AG20443 (cell line): Measurements from ENCODE around the gene PPP3R1.
A peak's percentile ranks its signal among the peaks of the same experiment; 100 is the strongest.

Experiments used
- DNase-seq: peaks from one replicate; pipeline ENCODE4 v3.0.0; 2012; ENCODE audit warnings: low spot score, mixed read lengths

The PPP3R1 gene

GRCh38 chr2:68252400-68253218, at the start of gene PPP3R1:
TSS of gene PPP3R1 (minus strand) at chr2:68252532. CDS start at chr2:68252127, 405 bp downstream.
- DNase-seq, result peak; percentile 96

DNA sequence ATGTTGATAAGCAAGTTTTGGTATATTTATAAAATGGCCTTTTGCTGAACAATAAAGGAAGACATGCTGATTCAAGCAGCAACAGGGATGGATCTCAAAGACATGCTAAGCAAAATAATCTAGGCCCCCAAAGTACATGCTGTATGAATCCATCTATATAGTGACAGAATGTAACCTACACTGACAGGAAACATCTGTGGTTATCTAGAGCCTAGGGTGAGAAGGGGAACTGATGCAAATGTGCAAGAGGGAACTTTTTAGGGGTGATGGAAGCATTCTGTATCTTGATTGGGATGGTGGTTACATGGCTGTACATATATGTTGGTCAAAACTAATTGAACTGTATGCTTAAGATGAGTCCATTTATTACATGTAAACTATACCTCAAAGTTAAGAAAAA, 43.2 kb upstream of the PPP3R1 start:
- no peak for DNase-seq

DNA sequence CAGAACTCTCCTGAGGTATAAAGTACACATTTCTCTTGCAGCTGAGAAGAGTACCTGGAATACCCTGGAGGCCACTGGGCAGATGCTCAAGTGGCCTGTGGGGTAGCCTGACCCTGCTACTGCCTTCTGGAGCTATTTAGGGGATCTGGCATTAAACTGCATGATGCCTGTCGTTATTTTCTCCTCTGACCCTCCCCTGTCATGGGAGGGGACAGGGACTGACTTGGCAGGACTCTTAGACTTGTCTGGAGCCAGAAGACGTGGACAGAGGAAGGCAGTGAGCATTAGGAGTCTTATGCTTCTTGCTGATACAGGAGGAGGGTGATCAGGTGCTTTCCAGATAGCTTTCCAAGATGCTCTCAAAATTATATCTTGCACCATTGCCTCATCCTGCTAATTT, 42.6 kb upstream of the PPP3R1 start:
- DNase-seq, result no peak

- DNase-seq, result no peak
Observed at GRCh38 chr2:68294187-68294586, 41.9 kb upstream of the PPP3R1 start.

GRCh38 chr2:68293755-68294154, 41.4 kb upstream of the PPP3R1 start:
- no peak for DNase-seq

DNA sequence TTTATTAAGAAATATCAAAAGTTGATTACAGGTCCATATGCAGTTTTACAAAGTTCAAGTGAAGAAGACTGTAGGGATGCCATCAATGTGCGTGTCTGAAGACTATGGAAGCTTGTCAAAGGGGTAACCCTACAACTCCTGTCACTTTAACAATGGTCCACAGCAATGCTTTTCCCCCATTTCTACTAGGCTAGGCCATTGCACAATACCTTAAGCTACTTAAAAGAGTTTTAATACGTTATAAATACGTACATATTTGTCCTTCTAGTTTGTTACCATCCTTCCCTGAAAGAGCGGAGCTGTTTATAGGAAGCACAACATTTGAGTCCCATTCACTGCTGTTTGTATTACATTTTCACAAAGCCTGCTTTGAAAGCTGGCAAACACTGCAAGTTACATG, 40.7 kb upstream of the PPP3R1 start:
- DNase-seq, result no peak

GRCh38 chr2:68292108-68292710, 39.9 kb upstream of the PPP3R1 start:
- DNase-seq, result peak; percentile 23

- no peak for DNase-seq
Observed at GRCh38 chr2:68291314-68291713, 39.0 kb upstream of the PPP3R1 start.

GRCh38 chr2:68290901-68291300, 38.6 kb upstream of the PPP3R1 start:
- no peak for DNase-seq

DNA sequence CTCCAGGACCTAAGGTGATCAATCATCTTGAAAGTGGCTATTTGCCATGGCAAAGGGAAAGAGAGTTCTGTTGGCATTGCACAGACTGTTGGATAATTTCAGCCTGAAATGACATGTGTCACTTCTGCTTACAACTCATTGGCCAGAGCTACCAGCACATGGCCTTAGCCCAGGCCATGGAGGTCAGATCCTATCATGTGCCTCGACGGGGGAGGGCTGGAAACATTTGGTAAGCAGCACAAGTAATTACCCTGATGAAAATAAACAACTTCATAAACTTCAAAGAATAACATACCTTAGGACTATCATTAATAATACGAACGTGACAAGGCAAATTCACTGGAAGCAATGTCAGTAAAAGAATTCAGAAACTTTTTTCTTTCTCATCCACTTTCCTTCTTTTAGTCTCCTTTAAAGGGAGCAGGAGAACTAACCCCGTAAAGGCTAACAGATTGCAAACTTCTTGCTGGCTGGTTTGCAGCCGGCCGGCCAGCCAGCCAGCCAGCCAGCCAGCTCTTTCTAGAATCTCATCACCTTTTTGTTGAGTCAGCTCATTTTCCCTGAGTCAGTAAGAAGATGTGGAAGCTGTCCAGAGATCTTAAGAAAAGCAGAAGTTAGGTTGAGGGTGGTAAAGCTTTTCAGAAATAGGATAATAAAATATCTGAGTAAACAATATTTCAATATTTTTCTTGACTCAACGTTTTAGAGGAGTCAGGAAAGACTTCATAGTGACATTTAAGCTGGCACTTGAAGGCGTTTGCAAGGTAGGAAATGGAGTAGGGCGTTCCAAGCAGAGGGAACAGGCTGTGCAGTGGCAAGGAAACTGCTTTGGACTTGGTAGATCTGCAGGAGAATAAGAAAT, 35.5 kb upstream of the PPP3R1 start:
- peak; percentile 66 for DNase-seq

DNA sequence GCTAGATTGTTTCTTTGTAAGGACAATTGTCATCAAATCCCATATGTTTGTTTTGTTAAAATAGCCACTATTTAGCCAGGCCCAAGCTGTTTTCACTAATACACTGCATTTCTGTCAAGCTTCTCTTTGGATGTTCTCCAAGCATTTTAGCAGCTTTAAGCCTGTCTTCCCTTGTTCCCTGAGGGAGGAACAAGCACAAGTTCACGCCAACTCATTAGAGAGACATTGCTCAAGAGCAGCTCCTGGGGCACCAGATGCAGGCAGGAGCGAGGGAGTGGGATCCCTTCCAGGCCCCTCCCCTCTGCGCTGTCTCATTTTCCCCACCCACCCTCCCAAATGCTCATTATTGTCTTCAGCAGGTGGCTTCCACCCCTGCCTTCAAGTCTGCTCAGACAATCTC, 32.6 kb upstream of the PPP3R1 start:
- DNase-seq, result peak; percentile 76

- no peak for DNase-seq
Observed at GRCh38 chr2:68283419-68283812, 31.1 kb upstream of the PPP3R1 start.

DNA sequence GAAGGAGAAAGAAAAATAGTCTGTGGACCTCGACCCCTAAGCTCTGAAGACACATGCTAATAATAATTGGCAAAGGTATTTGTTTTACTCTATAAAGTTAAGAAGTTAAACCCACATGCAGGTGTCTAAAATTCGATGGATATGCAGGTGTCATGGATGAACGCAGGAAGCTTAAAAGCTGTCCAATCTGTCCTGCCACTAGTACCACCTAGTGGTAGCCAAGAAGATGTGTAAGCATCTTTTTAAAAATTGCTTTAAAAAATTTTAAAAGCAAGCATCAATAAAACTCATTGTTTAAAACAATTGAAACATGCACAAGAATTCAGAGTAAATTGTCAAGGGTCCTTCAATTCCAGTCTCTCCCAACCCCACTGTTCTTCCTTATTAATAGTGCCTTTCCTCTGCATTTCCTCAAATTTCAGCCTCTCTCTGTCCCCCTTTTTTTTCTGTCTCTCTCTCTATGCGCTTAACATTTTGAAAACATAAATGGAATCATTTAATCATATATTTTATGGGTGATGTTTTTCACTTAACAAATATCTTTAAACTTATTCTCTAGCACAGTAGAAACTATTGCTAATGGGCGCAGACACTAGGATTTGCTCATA, 30.6 kb upstream of the PPP3R1 start:
- DNase-seq, result peak; percentile 65

DNA sequence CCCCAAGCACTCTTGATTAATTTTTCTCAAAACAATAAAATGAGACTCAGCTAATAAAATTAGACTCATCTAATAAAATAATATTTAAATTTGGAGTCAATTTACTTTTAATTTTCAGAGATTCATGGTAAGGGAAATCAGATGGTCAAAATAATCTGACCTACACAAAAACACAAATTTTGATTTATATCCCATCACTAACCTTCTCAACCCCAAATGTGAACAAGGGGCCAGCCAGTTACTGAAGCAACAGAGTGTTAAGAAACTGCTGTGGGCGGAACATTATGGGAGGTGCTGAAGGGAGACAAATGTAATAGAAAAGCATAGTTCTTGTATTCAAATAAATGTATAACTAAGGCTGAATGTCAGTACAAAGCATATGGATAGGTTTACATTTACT, 28.5 kb upstream of the PPP3R1 start:
- no peak for DNase-seq

DNA sequence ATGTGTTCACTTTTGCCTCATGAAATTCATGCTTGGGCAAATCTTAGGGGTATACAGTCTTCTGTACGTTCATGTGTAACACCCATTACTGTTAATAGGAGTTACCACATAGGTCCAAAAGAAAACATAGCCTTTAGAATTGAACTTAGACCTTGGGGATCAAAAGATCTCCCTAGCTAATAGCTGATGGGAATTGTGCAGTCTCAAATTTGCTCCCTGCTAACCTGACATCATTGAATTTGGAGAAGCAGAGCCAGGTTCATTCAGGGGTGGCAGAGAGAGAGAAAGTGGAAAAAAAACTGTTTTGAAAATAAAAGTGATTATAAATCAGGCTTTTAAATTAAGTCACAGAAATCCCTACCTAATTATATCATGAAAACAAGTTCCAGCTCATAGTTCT, 28.0 kb upstream of the PPP3R1 start:
- DNase-seq, result no peak

DNA sequence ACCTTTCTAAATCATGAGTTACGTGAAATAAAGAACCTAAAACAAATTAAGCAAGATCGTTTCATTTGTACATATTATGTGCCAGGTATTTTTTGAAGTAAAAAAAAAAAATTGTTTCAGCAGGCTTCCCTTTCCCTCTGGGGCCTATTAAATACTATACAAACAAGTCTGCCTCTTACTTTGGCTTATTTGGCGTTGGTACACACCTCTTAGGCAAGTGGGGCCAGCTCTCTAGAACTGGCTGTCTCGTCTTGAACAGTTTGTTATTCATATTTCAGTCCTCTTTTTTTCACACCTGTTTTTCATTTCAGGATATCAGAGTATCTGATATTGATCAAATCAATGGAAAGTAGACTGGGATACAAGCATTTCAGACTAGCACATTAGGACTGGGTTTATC, 27.4 kb upstream of the PPP3R1 start:
- no peak for DNase-seq

GRCh38 chr2:68278169-68278568, 25.8 kb upstream of the PPP3R1 start:
- DNase-seq, result no peak

- no peak for DNase-seq
Observed at GRCh38 chr2:68274022-68274421, 21.7 kb upstream of the PPP3R1 start.

DNA sequence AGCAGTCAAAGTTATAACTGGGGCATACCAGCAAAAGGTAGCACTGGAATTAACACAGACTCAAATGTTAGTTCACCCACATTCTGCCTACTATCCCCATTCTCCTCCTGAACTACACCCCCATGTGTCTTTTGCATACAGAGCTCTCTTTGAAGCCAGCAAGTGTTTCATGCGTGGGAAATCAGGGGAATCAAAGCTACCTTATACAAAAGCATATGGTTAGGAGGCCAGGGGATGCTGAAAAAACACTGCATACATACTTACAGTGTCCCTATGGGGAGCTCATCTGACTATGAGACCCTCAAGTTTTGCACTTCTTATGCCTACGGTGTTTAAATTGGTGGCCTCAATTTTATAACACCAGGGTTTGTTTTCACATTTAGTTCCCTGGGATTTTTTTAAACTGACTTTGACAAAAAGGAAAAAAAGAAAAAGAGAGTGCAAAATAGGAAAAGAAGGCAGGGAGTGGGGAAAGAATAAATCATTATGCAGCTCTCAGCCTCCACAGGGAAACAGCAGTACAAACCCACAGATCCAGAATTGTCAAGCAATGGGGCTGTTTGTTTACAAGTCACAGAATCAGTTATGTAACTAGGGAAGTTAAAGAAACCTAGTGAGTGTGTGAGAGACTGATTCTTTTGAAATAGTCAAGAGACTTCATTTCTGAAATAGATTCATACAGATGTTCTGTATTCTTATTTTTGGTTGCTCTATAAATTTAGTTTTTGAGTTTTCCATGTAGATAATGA, 20.1 kb upstream of the PPP3R1 start:
- DNase-seq, result no peak

- no peak for DNase-seq
Observed at GRCh38 chr2:68266655-68267054, 14.3 kb upstream of the PPP3R1 start.

DNA sequence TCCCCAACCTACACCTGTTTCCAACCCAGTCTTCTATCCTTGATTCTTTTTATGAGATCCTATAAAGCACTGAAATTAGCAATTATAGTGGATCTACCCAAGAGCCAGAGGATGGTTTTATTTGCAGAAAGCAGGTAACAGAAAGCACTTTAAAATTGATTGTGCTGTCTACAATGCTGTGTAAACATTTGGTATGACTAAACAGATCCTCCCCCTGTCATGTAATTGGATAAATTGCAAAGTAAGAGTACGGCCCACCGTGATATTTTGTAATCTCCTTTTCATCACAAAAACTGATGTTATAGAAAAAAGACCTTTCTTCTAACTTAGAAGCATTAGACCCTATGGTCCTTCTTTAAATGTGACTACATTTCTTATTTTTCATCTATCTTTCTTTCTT, 11.3 kb upstream of the PPP3R1 start:
- no peak for DNase-seq

- DNase-seq, result peak; percentile 39
Observed at GRCh38 chr2:68258851-68259250, 6.5 kb upstream of the PPP3R1 start.
